SH-SY5Y (cell line): ENCODE measurements around the gene NTM.

Experiments
- GATA2 ChIP-seq: IDR thresholded peaks from 2 replicates; pipeline ENCODE4 v1.6.1; 2011; ENCODE audit warnings: mild to moderate bottlenecking, low read depth, low read length
- GATA3 ChIP-seq: IDR thresholded peaks from 2 replicates; pipeline ENCODE4 v1.6.1; 2011; ENCODE audit warnings: low read depth, mild to moderate bottlenecking, low read length, moderate library complexity

- TF ChIP-seq GATA2 (no peak), GATA3 (no peak)
Observed at GRCh38 chr11:131982154-131982553, 611.7 kb downstream of the NTM start.
